ENCODE data around the gene OXCT1.

OXCT1 gene

GRCh38 chr5:41903892-41904799, 33.9 kb upstream of the OXCT1 start, which contains the start of gene RIMOC1:
TSS of gene RIMOC1 (plus strand) at chr5:41904344. CDS start at chr5:41904368, 24 bp downstream.
- peak within 1 kb of the TSS; percentile 100 for H3K9ac ChIP-seq (ENCODE audit: low read length)
- peaks cover 3% of the 10 kb centered on the region for H3K4me1 ChIP-seq (ENCODE audit: control insufficient read depth, insufficient read depth, low read depth, low read length)
- peak within 1 kb of the TSS; percentile 76 to 98 for H3K4me3 ChIP-seq (ENCODE audit: insufficient read depth in 1 of 2, low read depth in 1 of 2, low read length in 2 of 2)
- peak within 1 kb of the TSS; percentile 83 for H4K91ac ChIP-seq (ENCODE audit: low read length)
- H3K27me3 ChIP-seq (ENCODE audit: control insufficient read depth in 1 of 2, insufficient read depth in 1 of 2, low read length in 2 of 2): no peaks in the 10 kb centered on the region
- H3K27ac ChIP-seq (ENCODE audit: low read length, poor library complexity, severe bottlenecking): peak within 1 kb of the TSS; percentile 47
- H3K4ac ChIP-seq (ENCODE audit: low read depth in 1 of 2, low read length in 2 of 2): peak within 1 kb of the TSS; percentile 1 to 83
- peak within 1 kb of the TSS; percentile 68 for H3K4me2 ChIP-seq (ENCODE audit: low read length, poor library complexity, severe bottlenecking)
- peaks cover 3% of the 10 kb centered on the region for H3K79me1 ChIP-seq (replicated peaks; ENCODE audit: low read length, poor library complexity, severe bottlenecking)
- DNase-seq: peak; percentile 100
- no peak within 1 kb of the TSS for H2BK120ac ChIP-seq (ENCODE audit: low read depth, low read length)
- H2AK5ac ChIP-seq (ENCODE audit: low read length, severe bottlenecking): no peak within 1 kb of the TSS
- under 1% methylated on average over 45 of the region's 55 CpGs for WGBS
- no peak within 1 kb of the TSS for H3K23ac ChIP-seq (ENCODE audit: low read length in 2 of 2)
- no peak within 1 kb of the TSS for H2BK5ac ChIP-seq (ENCODE audit: low read depth, low read length, poor library complexity, severe bottlenecking)
- H3K9me3 ChIP-seq (ENCODE audit: control insufficient read depth, low read length): no peaks in the 10 kb centered on the region
- H4K8ac ChIP-seq (ENCODE audit: low read length): peak within 1 kb of the TSS; percentile 97
- H3K14ac ChIP-seq (ENCODE audit: low read length in 2 of 2): no peak within 1 kb of the TSS
- H2AFZ ChIP-seq (ENCODE audit: low read depth, low read length): peak within 1 kb of the TSS; percentile 33
- H3K36me3 ChIP-seq (ENCODE audit: control insufficient read depth in 1 of 2, insufficient read depth in 2 of 2, low read depth in 1 of 2, low read length in 2 of 2): peaks cover 0 to 34% of the 10 kb centered on the region in 2 experiments
- peak within 1 kb of the TSS; percentile 77 to 78 for H3K18ac ChIP-seq (ENCODE audit: low read depth in 1 of 2, low read length in 2 of 2)
- no peak within 1 kb of the TSS for H2BK12ac ChIP-seq (ENCODE audit: low read length in 2 of 2)
- H2BK15ac ChIP-seq (ENCODE audit: low read depth, poor library complexity, severe bottlenecking): peak within 1 kb of the TSS; percentile 21

GRCh38 chr5:41903382-41903891, 33.2 kb upstream of the OXCT1 start:
- no peak overlapping the region for H3K18ac ChIP-seq (ENCODE audit: low read depth in 1 of 2, low read length in 2 of 2)
- no peaks in the 10 kb centered on the region for H3K27me3 ChIP-seq (ENCODE audit: control insufficient read depth in 1 of 2, insufficient read depth in 1 of 2, low read length in 2 of 2)
- H2BK15ac ChIP-seq (ENCODE audit: low read depth, poor library complexity, severe bottlenecking): no peak overlapping the region

DNA sequence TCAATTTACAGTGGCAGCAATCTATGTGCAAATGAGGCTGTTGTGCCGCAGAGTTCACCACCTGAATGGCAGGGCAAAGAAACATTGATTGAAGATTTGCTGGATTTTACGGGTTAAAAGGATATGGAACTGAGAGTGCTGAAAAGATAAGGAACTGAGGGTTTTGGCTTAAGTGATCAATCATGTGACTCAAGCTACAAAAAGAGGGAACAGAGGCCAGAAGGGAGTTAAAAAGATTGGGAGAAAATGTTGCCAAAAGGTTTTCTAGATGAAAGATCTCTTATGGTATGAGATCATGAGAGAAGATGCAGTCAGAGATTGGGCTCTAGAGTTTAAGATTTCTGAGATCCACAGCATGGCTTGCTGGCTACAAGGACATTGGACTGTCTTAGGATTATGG, 26.0 kb upstream of the OXCT1 start:
- 65% methylated on average over 2 of the region's 2 CpGs for WGBS
- Histone ChIP-seq H4K91ac (ENCODE audit: low read length) (no peak overlapping the region), H4K8ac (ENCODE audit: low read length) (no peak overlapping the region), H3K36me3 (ENCODE audit: control insufficient read depth in 1 of 2, insufficient read depth in 2 of 2, low read depth in 1 of 2, low read length in 2 of 2) (no peaks in the 10 kb centered on the region), H3K4me1 (ENCODE audit: control insufficient read depth, insufficient read depth, low read depth, low read length) (no peaks in the 10 kb centered on the region), H3K27me3 (ENCODE audit: control insufficient read depth in 1 of 2, insufficient read depth in 1 of 2, low read length in 2 of 2) (peaks cover 15 to 18% of the 10 kb centered on the region in 2 experiments), H3K4me2 (ENCODE audit: low read length, poor library complexity, severe bottlenecking) (no peak overlapping the region), H2BK120ac (ENCODE audit: low read depth, low read length) (no peak overlapping the region), H3K9me3 (ENCODE audit: control insufficient read depth, low read length) (no peaks in the 10 kb centered on the region), H2BK5ac (ENCODE audit: low read depth, low read length, poor library complexity, severe bottlenecking) (no peak overlapping the region), H3K4ac (ENCODE audit: low read depth in 1 of 2, low read length in 2 of 2) (no peak overlapping the region), H2BK12ac (ENCODE audit: low read length in 2 of 2) (no peak overlapping the region), H3K23ac (ENCODE audit: low read length in 2 of 2) (no peak overlapping the region), H2AK5ac (ENCODE audit: low read length, severe bottlenecking) (no peak overlapping the region), H2AFZ (ENCODE audit: low read depth, low read length) (no peak overlapping the region), H3K27ac (ENCODE audit: low read length, poor library complexity, severe bottlenecking) (no peak overlapping the region), H3K4me3 (ENCODE audit: insufficient read depth in 1 of 2, low read depth in 1 of 2, low read length in 2 of 2) (no peak overlapping the region), H3K9ac (ENCODE audit: low read length) (no peak overlapping the region), H3K14ac (ENCODE audit: low read length in 2 of 2) (no peak overlapping the region), H3K18ac (ENCODE audit: low read depth in 1 of 2, low read length in 2 of 2) (no peak overlapping the region), H3K79me1 (replicated peaks; ENCODE audit: low read length, poor library complexity, severe bottlenecking) (no peaks in the 10 kb centered on the region), H2BK15ac (ENCODE audit: low read depth, poor library complexity, severe bottlenecking) (no peak overlapping the region)
- DNase-seq: no peak

More at GRCh38 chr5:41903382-41903891, 33.2 kb upstream of the OXCT1 start:
- Histone ChIP-seq H2AFZ (ENCODE audit: low read depth, low read length) (no peak overlapping the region), H3K4ac (ENCODE audit: low read depth in 1 of 2, low read length in 2 of 2) (no peak overlapping the region), H3K14ac (ENCODE audit: low read length in 2 of 2) (no peak overlapping the region), H2AK5ac (ENCODE audit: low read length, severe bottlenecking) (no peak overlapping the region), H2BK120ac (ENCODE audit: low read depth, low read length) (no peak overlapping the region), H3K4me3 (ENCODE audit: insufficient read depth in 1 of 2, low read depth in 1 of 2, low read length in 2 of 2) (peak overlapping the region; percentile 53 to 98), H3K27ac (ENCODE audit: low read length, poor library complexity, severe bottlenecking) (no peak overlapping the region), H4K91ac (ENCODE audit: low read length) (no peak overlapping the region), H2BK5ac (ENCODE audit: low read depth, low read length, poor library complexity, severe bottlenecking) (no peak overlapping the region), H4K8ac (ENCODE audit: low read length) (no peak overlapping the region), H3K9ac (ENCODE audit: low read length) (peak overlapping the region; percentile 92), H3K4me1 (ENCODE audit: control insufficient read depth, insufficient read depth, low read depth, low read length) (peaks cover 3% of the 10 kb centered on the region), H3K23ac (ENCODE audit: low read length in 2 of 2) (no peak overlapping the region), H3K9me3 (ENCODE audit: control insufficient read depth, low read length) (no peaks in the 10 kb centered on the region), H2BK12ac (ENCODE audit: low read length in 2 of 2) (no peak overlapping the region), H3K4me2 (ENCODE audit: low read length, poor library complexity, severe bottlenecking) (peak overlapping the region; percentile 68), H3K36me3 (ENCODE audit: control insufficient read depth in 1 of 2, insufficient read depth in 2 of 2, low read depth in 1 of 2, low read length in 2 of 2) (peaks cover 0 to 27% of the 10 kb centered on the region in 2 experiments), H3K79me1 (replicated peaks; ENCODE audit: low read length, poor library complexity, severe bottlenecking) (peaks cover 1% of the 10 kb centered on the region)
- WGBS: 57% methylated on average over 8 of the region's 8 CpGs
- no peak for DNase-seq

Measured in mesenchymal stem cell (in vitro differentiated cells and primary cell).